ENCODE measurements around the gene BICDL1. TPM values are rescaled to one million over a fixed set of nuclear protein-coding genes. Genes with fewer than 3 reads are reported as not detected.

BICDL1 gene
- total RNA-seq, 1 experiment from 2014 or later = 18.2 TPM

- no peak overlapping the region for H3K9ac ChIP-seq (ENCODE audit: low read length)
- H3K4me2 ChIP-seq (ENCODE audit: low read length) = no peak overlapping the region
- ChIA-PET CTCF (no interaction called here), RAD21 (ENCODE audit: low non-redundant PET in 1 of 2, low total read pairs in 2 of 2, uncharacterized antibody in 2 of 2, unreplicated experiment in 2 of 2) (no interaction called here), POLR2A (no interaction called here)
- no peaks in the 10 kb centered on the region for H3K27me3 ChIP-seq (ENCODE audit: insufficient read depth, low read length)
- TF ChIP-seq EGR1 (IDR thresholded peaks at IDR 0.05; ENCODE audit: low read depth) (no peak), REST (IDR thresholded peaks at IDR 0.05; ENCODE audit: low read depth) (no peak), POLR2A (IDR thresholded peaks at IDR 0.05; ENCODE audit: borderline replicate concordance, extremely low read depth, insufficient read depth, insufficient read length) (no peak), MAX (IDR thresholded peaks at IDR 0.05) (no peak), ZBTB33 (IDR thresholded peaks at IDR 0.05; ENCODE audit: extremely low read depth, insufficient replicate concordance, low read length) (no peak), EZH2phosphoT487 (IDR thresholded peaks at IDR 0.05; ENCODE audit: borderline replicate concordance) (no peak), YY1 (IDR thresholded peaks at IDR 0.05; ENCODE audit: extremely low read depth, insufficient replicate concordance, low read depth, low read length) (no peak), SP1 (IDR thresholded peaks at IDR 0.05; ENCODE audit: low read depth) (no peak), ZNF274 (IDR thresholded peaks at IDR 0.05; ENCODE audit: low read depth, low read length) (no peak), ELF1 (IDR thresholded peaks at IDR 0.05; ENCODE audit: borderline replicate concordance, low read depth) (no peak), FOSL1 (IDR thresholded peaks at IDR 0.05; ENCODE audit: low read depth) (no peak)
- H3K79me2 ChIP-seq (ENCODE audit: insufficient read depth, low read length) = 0 out of 2 replicates have a peak, but pooled peaks cover 4% of the 10 kb centered on the region
- no peaks in the 10 kb centered on the region for H3K9me2 ChIP-seq (ENCODE audit: insufficient read depth)
- H3K4me1 ChIP-seq (ENCODE audit: control insufficient read depth in 1 of 2, insufficient read depth in 2 of 2, low read length in 2 of 2) = no peaks in the 10 kb centered on the region
- peaks cover 68 to 86% of the 10 kb centered on the region in 2 experiments for H3K36me3 ChIP-seq (ENCODE audit: control insufficient read depth in 1 of 2, insufficient read depth in 2 of 2, low read length in 2 of 2)
- no peak for ATAC-seq
- no TSS peak for BruUV-seq (replicated peaks)
- H2AFZ ChIP-seq (ENCODE audit: low read depth, low read length, poor library complexity, severe bottlenecking) = no peak overlapping the region
- intact Hi-C loops (cut with micrococcal nuclease) = loop anchor here (5.0 kb wide), 1 partner anchor 34 kb away; no protein-coding TSS in a partner anchor
- DNase-seq (ENCODE audit: low read depth, low spot score) = no peak
- H3K9me3 ChIP-seq (ENCODE audit: control insufficient read depth in 1 of 2, insufficient read depth in 1 of 2, low read depth in 1 of 2, low read length in 2 of 2) = no peaks in the 10 kb centered on the region
- H4K20me1 ChIP-seq (ENCODE audit: insufficient read depth) = no peaks in the 10 kb centered on the region
- H3K4me3 ChIP-seq (replicated peaks in 1 of 2; ENCODE audit: low read depth in 1 of 2, low read length in 2 of 2) = no peak overlapping the region
- no peak overlapping the region for H3K27ac ChIP-seq (ENCODE audit: low read depth, low read length)
Measured at GRCh38 chr12:120137833-120138232, 148.8 kb downstream of the BICDL1 start.
